Activated CD4-positive, alpha-beta T cell treated with anti-CD3 and anti-CD28 coated beads, Interleukin-2, amount 50 U/mL, for 4 hours (primary cell): ENCODE results near the gene LILRA2.
"Not testable (repeated sequence)": the region's sequence is repeated elsewhere in the genome, so short reads cannot be mapped to it uniquely, and the experiment has no call there.

Experiments used
- DNase-seq, 2 experiments: peaks; one replicate each; pipeline ENCODE4 v3.0.0-alpha.2; 2020

Gene LILRA2

DNA sequence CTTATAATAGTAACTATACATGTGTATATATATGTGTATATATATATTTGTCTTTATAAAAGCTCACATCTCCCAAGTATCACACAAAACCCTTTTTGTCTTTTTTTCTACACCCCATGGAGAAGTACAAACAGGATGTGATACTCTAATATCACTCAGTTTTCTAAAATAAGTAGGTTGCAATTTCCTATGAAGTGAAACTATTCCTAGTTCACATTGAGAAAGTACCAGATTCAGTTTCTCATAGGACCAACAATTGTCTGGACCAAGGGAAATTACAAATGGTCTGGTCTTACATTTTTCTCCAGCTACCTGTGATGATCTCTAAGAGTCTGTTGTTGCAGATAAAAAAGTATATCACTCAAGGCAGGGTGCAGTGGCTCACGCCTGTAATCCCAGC, 38.8 kb downstream of the LILRA2 start:
- no peak for DNase-seq

GRCh38 chr19:54614726-54615125, 41.1 kb downstream of the LILRA2 start:
- DNase-seq, result no peak

- DNase-seq, result no peak
Measured at GRCh38 chr19:54616057-54616456, 42.5 kb downstream of the LILRA2 start.

DNA sequence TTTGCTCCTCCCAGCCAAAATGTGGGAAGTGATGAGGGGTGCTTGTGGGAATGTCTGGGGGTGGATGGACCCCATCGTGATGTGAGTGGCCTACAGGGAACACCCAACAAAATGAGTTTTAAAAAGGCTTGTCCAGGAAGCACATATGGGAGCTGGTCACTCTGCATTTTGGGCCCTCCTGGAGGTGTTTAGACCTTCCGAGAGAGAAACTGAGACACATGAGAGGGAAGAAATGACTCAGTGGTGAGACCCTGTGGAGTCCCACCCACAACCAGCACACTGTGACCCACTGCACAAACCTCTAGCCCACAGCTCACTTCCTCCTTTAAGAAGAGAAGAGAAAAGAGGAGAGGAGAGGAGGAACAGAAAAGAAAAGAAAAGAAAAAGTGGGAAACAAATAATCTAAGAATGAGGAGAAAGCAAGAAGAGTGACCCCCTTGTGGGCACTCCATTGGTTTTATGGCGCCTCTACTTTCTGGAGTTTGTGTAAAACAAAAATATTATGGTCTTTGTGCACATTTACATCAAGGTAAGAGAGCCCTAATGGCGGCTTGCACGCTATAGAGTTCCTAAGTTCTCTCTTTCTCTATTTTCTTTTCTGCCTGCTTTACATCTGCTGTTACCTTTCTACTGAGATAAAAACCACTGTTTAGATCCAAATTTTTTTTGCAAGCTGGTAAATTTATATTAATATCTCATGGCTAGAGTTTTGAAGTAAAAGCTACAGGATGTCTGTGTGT, 43.4 kb downstream of the LILRA2 start:
- no peak for DNase-seq

DNA sequence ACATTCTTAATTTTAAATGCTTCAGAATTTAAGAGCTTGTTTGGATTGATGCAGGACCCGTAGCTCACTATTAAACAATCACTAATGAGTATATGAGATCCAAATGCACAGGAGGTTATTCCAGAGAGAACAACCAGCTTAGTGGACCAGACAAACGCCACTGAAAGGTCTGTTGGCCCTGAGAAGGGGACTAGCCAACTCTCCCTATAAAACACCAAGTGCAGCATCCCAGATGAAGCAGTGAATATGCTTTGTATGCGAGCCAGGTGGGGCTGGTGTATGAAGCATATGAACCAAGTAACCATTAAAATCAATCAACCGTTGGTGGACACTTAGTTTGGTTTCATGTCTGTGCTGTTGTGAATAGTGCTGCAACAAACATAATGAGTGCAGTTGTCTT, 46.9 kb downstream of the LILRA2 start:
- DNase-seq, result no peak

DNA sequence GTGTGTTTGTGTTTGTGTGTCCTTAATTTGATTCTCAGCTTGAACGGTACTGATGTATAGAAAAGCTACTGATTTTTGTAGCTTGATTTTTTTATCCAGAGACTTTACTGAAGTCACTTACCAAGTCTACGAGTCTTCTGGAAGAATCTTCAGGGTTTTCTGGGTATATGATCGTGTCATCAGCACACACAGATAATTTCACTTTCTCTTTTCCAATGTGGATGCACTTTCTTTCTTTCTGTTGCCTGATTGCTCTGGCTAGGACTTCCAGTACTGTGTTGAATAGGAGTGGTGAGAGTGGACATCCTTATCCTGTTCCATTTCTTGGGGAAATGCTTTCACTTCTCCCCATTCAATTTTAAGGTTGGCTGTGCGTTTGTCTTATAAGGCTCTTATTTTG, 48.8 kb downstream of the LILRA2 start:
- no peak for DNase-seq

GRCh38 chr19:54624234-54624633, 50.6 kb downstream of the LILRA2 start:
- DNase-seq, result not testable (repeated sequence)

- not testable (repeated sequence) for DNase-seq
Measured at GRCh38 chr19:54624934-54625730, 51.5 kb downstream of the LILRA2 start.

GRCh38 chr19:54626757-54627156, 53.2 kb downstream of the LILRA2 start:
- no peak for DNase-seq

- DNase-seq, result not testable (repeated sequence)
Measured at GRCh38 chr19:54627912-54628311, 54.3 kb downstream of the LILRA2 start.

DNA sequence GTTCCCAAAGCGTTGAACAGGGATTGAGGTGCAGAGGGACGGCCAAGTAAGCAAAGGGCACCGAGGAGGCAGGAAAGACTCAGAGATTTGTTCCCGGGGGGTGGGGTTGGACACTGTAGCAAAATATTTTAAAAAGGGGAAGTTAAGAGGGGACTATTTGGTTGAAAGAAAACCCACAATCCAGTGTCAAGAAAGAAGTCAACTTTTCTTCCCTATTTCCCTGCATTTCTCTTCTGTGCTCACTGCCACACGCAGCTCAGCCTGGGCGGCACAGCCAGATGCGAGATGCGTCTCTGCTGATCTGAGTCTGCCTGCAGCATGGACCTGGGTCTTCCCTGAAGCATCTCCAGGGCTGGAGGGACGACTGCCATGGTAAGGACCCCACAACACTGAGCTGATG, 56.7 kb downstream of the LILRA2 start, which contains the start of gene LILRB1:
Gene LILRB1 (plus strand): TSS at position 223 of the 400 bp plus-strand sequence. CDS start 590 bp downstream, outside the sequence.
- DNase-seq, result not testable (repeated sequence)

DNA sequence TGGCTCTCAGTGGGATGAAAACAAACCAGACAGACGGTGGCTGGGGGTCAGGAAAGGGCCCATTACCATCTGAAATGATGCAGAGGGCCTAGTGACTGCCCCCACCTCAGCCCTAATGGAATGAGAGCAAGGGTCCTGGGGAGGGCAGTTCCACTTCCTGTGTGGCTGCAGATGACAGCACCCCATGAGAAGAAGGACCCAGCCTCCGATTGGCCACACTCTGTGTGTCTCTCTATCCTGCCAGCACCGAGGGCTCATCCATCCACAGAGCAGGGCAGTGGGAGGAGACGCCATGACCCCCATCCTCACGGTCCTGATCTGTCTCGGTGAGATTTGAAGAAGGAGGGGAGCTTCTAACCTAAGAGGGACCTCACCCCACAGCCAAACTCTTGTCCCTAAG, 57.2 kb downstream of the LILRA2 start:
- DNase-seq, result no peak

DNA sequence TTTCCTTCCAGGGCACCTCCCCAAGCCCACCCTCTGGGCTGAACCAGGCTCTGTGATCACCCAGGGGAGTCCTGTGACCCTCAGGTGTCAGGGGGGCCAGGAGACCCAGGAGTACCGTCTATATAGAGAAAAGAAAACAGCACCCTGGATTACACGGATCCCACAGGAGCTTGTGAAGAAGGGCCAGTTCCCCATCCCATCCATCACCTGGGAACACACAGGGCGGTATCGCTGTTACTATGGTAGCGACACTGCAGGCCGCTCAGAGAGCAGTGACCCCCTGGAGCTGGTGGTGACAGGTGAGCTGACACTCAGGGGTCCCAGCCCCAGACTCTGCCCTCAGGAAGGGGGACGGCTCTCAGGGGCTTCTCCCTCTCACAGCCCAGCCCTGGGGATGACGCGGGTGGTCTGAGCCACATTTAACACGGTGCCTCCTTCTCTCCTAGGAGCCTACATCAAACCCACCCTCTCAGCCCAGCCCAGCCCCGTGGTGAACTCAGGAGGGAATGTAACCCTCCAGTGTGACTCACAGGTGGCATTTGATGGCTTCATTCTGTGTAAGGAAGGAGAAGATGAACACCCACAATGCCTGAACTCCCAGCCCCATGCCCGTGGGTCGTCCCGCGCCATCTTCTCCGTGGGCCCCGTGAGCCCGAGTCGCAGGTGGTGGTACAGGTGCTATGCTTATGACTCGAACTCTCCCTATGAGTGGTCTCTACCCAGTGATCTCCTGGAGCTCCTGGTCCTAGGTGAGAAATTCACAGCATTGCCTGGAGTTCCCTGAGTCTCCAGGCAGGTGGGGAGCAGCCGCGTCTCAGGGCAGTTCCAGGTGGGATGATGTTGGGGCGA, 58.1 kb downstream of the LILRA2 start:
- not testable (repeated sequence) for DNase-seq

- DNase-seq, result not testable (repeated sequence)
Measured at GRCh38 chr19:54632517-54632916, 58.9 kb downstream of the LILRA2 start.

DNA sequence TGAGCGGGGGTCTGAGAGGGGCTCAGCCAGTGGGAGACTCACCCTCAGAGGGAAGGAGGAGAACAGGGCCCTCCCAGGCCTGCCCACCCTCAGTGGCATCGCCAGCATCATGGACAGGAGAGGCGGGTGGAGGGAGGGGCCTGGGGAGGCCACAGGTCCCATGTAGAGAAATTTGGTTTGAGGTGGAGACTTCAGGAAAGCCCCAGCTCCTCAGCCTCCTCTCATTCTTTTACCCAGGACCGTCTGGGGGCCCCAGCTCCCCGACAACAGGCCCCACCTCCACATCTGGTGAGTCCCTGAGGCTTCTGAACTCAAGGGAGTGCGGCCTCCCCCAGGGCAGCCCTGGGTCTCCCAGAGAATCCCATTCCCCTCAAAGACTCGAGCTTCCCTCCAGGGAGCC, 59.8 kb downstream of the LILRA2 start:
- no peak for DNase-seq

- DNase-seq, result not testable (repeated sequence)
Measured at GRCh38 chr19:54636081-54636480, 62.5 kb downstream of the LILRA2 start.

GRCh38 chr19:54638683-54639082, 65.1 kb downstream of the LILRA2 start:
- no peak for DNase-seq
